Smooth muscle cell (in vitro differentiated cells): ENCODE measurements around the gene CNTN5. TPM values are rescaled to one million over a fixed set of nuclear protein-coding genes. Genes with fewer than 3 reads are reported as not detected.

Source experiments
- DNase-seq: peaks from one replicate; lab custom pipeline; 2025; ENCODE audit not compliant: unreplicated experiment; lab: John Stamatoyannopoulos, UW
- H2AFZ ChIP-seq: fragments of 200-600 bp; sonication (generic); 2 replicates; pipeline ENCODE4 v1.6.0; 2016; ENCODE audit warnings: antibody characterized with exemption, low read depth, mild to moderate bottlenecking
- H3F3A ChIP-seq: fragments of 200-600 bp; sonication (generic); 2 replicates; pipeline ENCODE4 v1.6.0; 2017; ENCODE audit warnings: antibody characterized with exemption, low read depth
- H3K27ac ChIP-seq: fragments of 200-600 bp; sonication (generic); 2 replicates; pipeline ENCODE4 v1.5.1; 2016; ENCODE audit warnings: low read depth, mild to moderate bottlenecking
- H3K27me3 ChIP-seq: fragments of 200-600 bp; sonication (generic); 2 replicates; pipeline ENCODE4 v1.6.1; 2016; ENCODE audit warnings: low read depth, mild to moderate bottlenecking
- H3K36me3 ChIP-seq: fragments of 200-600 bp; sonication (generic); 2 replicates; pipeline ENCODE4 v1.5.1; 2016; ENCODE audit warnings: low read depth
- H3K4me1 ChIP-seq: fragments of 200-600 bp; sonication (generic); 2 replicates; pipeline ENCODE4 v1.5.1; 2016; ENCODE audit warnings: low read depth
- H3K4me2 ChIP-seq: fragments of 200-600 bp; sonication (generic); 2 replicates; pipeline ENCODE4 v1.6.0; 2016; ENCODE audit warnings: mild to moderate bottlenecking
- H3K4me3 ChIP-seq: fragments of 200-600 bp; sonication (generic); 2 replicates; pipeline ENCODE4 v1.5.1; 2016; ENCODE audit warnings: mild to moderate bottlenecking
- H3K79me2 ChIP-seq: fragments of 200-600 bp; sonication (generic); 2 replicates; pipeline ENCODE4 v1.6.0; 2016; ENCODE audit warnings: low read depth, mild to moderate bottlenecking
- H3K9ac ChIP-seq: fragments of 200-600 bp; sonication (generic); 2 replicates; pipeline ENCODE4 v1.6.0; 2016; ENCODE audit warnings: low read depth
- H3K9me3 ChIP-seq: fragments of 200-600 bp; sonication (generic); replicated peaks from 2 replicates; pipeline ENCODE4 v1.5.1; 2016; ENCODE audit warnings: low read depth
- H4K20me1 ChIP-seq: fragments of 200-600 bp; sonication (generic); 2 replicates; pipeline ENCODE4 v1.6.0; 2016; ENCODE audit warnings: low read depth
- WGBS: methylation state at CpG from one replicate; pipeline ENCODE4 v1.1.7; 2016; ENCODE audit warnings: low lambda C conversion rate; 5-methylcytosine and 5-hydroxymethylcytosine counted together
- polyA plus RNA-seq: library from polyadenylated mRNA; unstranded; fragments of >200 nt; fragmentation: Nextera tagmentation; extraction: Ambion mirVana; gene quantifications from 2 replicates; pipeline ENCODE4 v1.2.1, GENCODE V29; 2016
- total RNA-seq: library from RNA; depleted of rRNA; stranded (reverse); fragments of >200 nt; gene quantifications from 2 replicates; pipeline ENCODE4 v1.2.3, GENCODE V29; 2014
- TF ChIP-seq, protein P1 (sequence below): fragments of 200-600 bp; sonication (generic); IDR thresholded peaks from 2 replicates; pipeline ENCODE4 v1.5.1; 2017; ENCODE audit warnings: borderline replicate concordance, mild to moderate bottlenecking, antibody characterized with exemption; ENCODE audit not compliant: insufficient read depth, poor library complexity, severe bottlenecking

Gene CNTN5
- total and polyA plus RNA-seq, 2 experiments from 2014 or later, result 0.97 to 3.1 TPM

DNA sequence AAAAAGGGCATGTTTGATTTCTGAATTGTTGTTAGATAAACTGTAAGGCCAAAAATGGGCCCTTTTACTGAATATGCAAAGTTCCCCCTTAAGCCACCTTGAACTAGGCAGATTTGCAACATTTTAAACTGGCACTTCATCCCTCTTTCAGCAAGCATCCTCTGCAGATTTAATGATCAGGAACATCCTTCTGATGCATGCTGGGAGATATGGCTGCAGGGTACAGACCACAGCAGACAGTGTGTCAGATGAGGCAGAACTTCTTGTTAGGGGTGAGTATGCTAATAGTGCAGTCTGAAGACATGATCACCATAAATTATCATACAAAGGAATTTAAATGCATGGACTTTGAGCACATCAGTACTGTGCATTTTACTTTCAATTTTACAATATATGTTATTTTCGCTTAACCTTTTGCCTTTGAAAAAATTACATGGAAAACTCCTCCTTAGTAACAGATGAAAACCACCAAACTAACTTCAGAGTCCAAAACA, 1203.8 kb downstream of the CNTN5 start:
- Histone ChIP-seq H3F3A (no peaks in the 10 kb centered on the region), H4K20me1 (no peaks in the 10 kb centered on the region), H3K4me3 (no peak overlapping the region), H3K79me2 (no peaks in the 10 kb centered on the region), H3K4me1 (peaks cover 14% of the 10 kb centered on the region), H3K27me3 (no peaks in the 10 kb centered on the region), H3K36me3 (no peaks in the 10 kb centered on the region), H3K4me2 (no peak overlapping the region), H3K9me3 (no peaks in the 10 kb centered on the region), H2AFZ (peak overlapping the region; percentile 12), H3K27ac (no peak overlapping the region), H3K9ac (no peak overlapping the region)
- no peak for DNase-seq
- WGBS, result 96% methylated on average over 1 of the region's 1 CpG
- TF ChIP-seq, protein P1, sequence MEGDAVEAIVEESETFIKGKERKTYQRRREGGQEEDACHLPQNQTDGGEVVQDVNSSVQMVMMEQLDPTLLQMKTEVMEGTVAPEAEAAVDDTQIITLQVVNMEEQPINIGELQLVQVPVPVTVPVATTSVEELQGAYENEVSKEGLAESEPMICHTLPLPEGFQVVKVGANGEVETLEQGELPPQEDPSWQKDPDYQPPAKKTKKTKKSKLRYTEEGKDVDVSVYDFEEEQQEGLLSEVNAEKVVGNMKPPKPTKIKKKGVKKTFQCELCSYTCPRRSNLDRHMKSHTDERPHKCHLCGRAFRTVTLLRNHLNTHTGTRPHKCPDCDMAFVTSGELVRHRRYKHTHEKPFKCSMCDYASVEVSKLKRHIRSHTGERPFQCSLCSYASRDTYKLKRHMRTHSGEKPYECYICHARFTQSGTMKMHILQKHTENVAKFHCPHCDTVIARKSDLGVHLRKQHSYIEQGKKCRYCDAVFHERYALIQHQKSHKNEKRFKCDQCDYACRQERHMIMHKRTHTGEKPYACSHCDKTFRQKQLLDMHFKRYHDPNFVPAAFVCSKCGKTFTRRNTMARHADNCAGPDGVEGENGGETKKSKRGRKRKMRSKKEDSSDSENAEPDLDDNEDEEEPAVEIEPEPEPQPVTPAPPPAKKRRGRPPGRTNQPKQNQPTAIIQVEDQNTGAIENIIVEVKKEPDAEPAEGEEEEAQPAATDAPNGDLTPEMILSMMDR, result no peak

DNA sequence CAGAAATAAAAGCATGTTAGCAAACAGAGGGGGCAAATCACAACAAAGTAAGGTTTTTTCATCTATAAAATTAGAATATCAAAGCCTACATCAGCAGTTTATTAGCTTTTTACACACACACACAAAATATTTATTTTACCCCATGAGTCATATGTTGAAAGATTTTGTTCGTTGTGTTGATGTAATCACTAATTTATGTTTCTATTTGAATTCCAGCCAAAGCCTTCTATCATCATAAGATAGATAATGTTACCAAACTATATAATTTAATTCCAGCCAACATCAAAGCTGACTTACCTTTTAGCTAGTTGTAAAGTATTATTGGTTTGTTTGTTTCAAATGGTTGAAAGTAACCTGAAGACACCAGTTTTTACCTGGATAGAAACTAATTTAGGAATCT, 1208.3 kb downstream of the CNTN5 start:
- Histone ChIP-seq H3K4me2 (no peak overlapping the region), H3K27me3 (no peaks in the 10 kb centered on the region), H3F3A (no peaks in the 10 kb centered on the region), H3K4me3 (no peak overlapping the region), H3K27ac (no peak overlapping the region), H3K36me3 (no peaks in the 10 kb centered on the region), H3K79me2 (no peaks in the 10 kb centered on the region), H3K4me1 (no peaks in the 10 kb centered on the region), H3K9me3 (no peaks in the 10 kb centered on the region), H4K20me1 (no peaks in the 10 kb centered on the region), H2AFZ (no peak overlapping the region), H3K9ac (no peak overlapping the region)
- TF ChIP-seq, protein P1, result no peak
- WGBS, result 49% methylated on average over 1 of the region's 1 CpG
- no peak for DNase-seq

DNA sequence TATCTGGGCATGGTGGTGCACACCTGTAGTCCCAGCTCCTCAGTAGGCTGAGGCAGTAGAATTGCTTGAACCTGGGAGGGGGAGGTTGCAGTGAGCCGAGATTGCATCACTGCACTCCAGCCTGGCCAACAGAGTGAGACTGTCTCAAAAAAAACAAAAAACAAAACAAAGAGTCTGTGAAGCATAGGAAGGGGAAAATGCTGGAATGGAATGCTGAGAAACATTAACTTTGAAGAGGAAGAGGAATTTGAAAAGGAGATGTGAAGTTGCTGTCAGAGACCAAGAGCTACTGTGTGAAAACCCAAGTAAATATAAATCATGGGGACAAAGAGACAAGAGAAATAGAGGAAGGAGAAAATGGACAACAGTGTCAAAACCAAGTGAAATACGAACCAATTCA, 1211.3 kb downstream of the CNTN5 start:
- H3K36me3 ChIP-seq, result no peaks in the 10 kb centered on the region
- no peak overlapping the region for H3K27ac ChIP-seq
- H3K9ac ChIP-seq, result no peak overlapping the region
- H3K79me2 ChIP-seq, result no peaks in the 10 kb centered on the region
- no peak overlapping the region for H3K4me3 ChIP-seq
- DNase-seq, result no peak
- TF ChIP-seq, protein P1, result no peak
- H2AFZ ChIP-seq, result no peak overlapping the region
- H4K20me1 ChIP-seq, result no peaks in the 10 kb centered on the region
- no peaks in the 10 kb centered on the region for H3K4me1 ChIP-seq
- H3F3A ChIP-seq, result no peaks in the 10 kb centered on the region
- H3K4me2 ChIP-seq, result no peak overlapping the region
- no peaks in the 10 kb centered on the region for H3K27me3 ChIP-seq
- H3K9me3 ChIP-seq, result no peaks in the 10 kb centered on the region
- WGBS, result 94% methylated on average over 2 of the region's 2 CpGs

DNA sequence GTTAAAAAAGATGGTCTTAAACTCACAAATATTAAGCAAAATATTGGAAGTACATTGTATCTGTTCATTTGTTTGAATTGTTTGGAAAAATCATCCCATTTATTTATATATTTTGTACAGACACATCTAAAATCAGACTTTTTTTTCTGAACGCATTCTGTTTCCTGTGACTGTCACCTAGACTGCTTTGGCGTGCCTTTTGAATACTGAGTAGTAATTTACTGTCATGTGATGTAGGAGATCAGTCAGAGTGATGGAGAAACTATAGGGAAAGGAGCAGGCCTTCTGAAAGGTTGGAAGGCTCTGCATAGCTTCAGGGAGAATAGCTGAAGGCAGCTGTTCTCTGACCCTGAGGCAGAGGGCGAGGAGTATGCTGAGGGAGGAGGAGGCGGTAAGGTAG, 1214.3 kb downstream of the CNTN5 start:
- Histone ChIP-seq H3F3A (no peaks in the 10 kb centered on the region), H3K4me3 (no peak overlapping the region), H3K79me2 (no peaks in the 10 kb centered on the region), H3K36me3 (no peaks in the 10 kb centered on the region), H3K27me3 (no peaks in the 10 kb centered on the region), H2AFZ (no peak overlapping the region), H3K9me3 (no peaks in the 10 kb centered on the region), H3K4me2 (no peak overlapping the region), H3K4me1 (no peaks in the 10 kb centered on the region), H3K9ac (no peak overlapping the region), H3K27ac (no peak overlapping the region), H4K20me1 (no peaks in the 10 kb centered on the region)
- TF ChIP-seq, protein P1, result no peak
- WGBS, result 87% methylated on average over 4 of the region's 4 CpGs
- DNase-seq, result no peak
